NCI-H146 (cell line): Measurements from ENCODE around the gene SKAP1.

Experiments used
- DNase-seq: peaks from one replicate; lab custom pipeline; 2025; lab: John Stamatoyannopoulos, UW

SKAP1 gene

GRCh38 chr17:48107137-48108055, 322.6 kb downstream of the SKAP1 start, which contains the start of gene SNX11:
SNX11 (plus strand) TSS chr17:48107766; CDS start chr17:48112044, 4,278 bp downstream.
- DNase-seq: peak; percentile 94

- no peak for DNase-seq
Observed at GRCh38 chr17:48106802-48107136, 323.2 kb downstream of the SKAP1 start.

- no peak for DNase-seq
Observed at GRCh38 chr17:48104440-48104839, 325.6 kb downstream of the SKAP1 start.

DNA sequence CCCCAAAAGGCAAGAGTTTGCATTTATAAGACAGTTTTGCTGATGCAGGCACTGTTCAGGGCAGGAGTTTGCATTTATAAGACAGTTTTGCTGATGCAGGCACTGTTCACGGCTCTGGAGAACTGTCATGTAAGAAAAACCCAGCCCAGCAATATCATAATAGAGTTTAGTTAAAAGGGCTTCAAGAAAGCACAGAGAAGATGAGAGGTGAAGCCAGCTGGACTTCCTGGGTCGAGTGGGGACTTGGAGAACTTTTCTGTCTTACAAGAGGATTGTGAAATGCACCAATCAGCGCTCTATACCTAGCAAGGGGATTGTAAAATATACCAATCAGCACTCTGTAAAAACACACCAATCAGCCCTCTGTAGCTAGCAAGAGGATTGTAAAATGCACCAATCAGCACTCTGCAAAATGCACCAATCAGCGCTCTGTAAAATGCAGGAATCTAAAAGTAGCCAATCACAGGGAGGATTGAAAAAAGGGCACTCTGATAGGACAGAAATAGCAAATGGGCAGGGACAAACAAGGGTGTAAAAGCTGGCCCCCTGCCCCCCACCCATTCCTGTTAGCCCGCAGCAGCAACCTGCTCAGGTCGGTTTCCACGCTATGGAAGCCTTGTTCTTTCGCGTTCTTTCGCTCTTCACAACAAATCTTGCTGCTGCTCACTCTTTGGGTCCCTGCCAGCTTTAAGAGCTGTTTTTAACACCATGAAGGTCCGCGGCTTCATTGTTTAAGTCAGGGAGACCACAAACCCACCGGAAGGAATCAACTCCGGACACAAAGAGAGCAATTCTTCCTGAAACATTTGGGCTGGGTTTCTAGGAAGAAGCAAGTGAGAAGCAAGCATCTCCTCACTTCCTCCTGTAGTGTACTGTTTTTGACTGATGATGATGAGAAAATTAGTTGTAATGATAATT, 327.0 kb downstream of the SKAP1 start:
- DNase-seq: no peak

GRCh38 chr17:48102043-48102750, 327.8 kb downstream of the SKAP1 start:
- no peak for DNase-seq

- peak; percentile 98 for DNase-seq
Observed at GRCh38 chr17:48101012-48101720, 328.8 kb downstream of the SKAP1 start, which contains the start of gene CBX1. CBX1 (minus strand) TSS chr17:48101478; CDS start chr17:48077004, 24,474 bp downstream.

GRCh38 chr17:48100591-48101011, 329.4 kb downstream of the SKAP1 start:
- peak; percentile 78 for DNase-seq

GRCh38 chr17:48100160-48100559, 329.9 kb downstream of the SKAP1 start:
- no peak for DNase-seq

- DNase-seq: no peak
Observed at GRCh38 chr17:48095611-48096010, 334.4 kb downstream of the SKAP1 start.

GRCh38 chr17:48093341-48094045, 336.5 kb downstream of the SKAP1 start:
- DNase-seq: no peak

- DNase-seq: no peak
Observed at GRCh38 chr17:48084932-48085331, 345.1 kb downstream of the SKAP1 start.
